ENCODE results near the gene GLYR1.

GRCh38 chr16:4803898-4804762, 43.0 kb downstream of the GLYR1 start:
- no peak for TF ChIP-seq CTCF (IDR thresholded peaks at IDR 0.05)
- TF ChIP-seq POLR2A (IDR thresholded peaks at IDR 0.05) = no peak

All from lower leg skin (tissue), 3 donors.